Lower lobe of right lung (tissue), 2 donors: Measurements from ENCODE around the gene COL18A1. TPM values are rescaled to one million over a fixed set of nuclear protein-coding genes. Genes with fewer than 3 reads are reported as not detected.

Source experiments
- ATAC-seq, 2 donors: fragments of 200-7000 bp; cut with Tn5 transposase; one replicate each; pipeline ENCODE4 v1.9.1; 2020 to 2022; ENCODE audit warnings: mild to moderate bottlenecking in 2 of 2, moderate library complexity in 2 of 2
- DNase-seq: peaks from one replicate; pipeline ENCODE4 v3.0.0-alpha.2; 2020
- H3K27ac ChIP-seq: fragments of 200-600 bp; one replicate; pipeline ENCODE4 v1.8.0; 2022
- H3K27me3 ChIP-seq: fragments of 200-600 bp; one replicate; pipeline ENCODE4 v1.8.0; 2022; ENCODE audit warnings: low read depth
- H3K36me3 ChIP-seq: fragments of 200-600 bp; one replicate; pipeline ENCODE4 v1.8.0; 2022; ENCODE audit warnings: mild to moderate bottlenecking
- H3K4me1 ChIP-seq: fragments of 200-600 bp; one replicate; pipeline ENCODE4 v1.8.0; 2022
- H3K4me3 ChIP-seq: fragments of 200-600 bp; one replicate; pipeline ENCODE4 v1.8.0; 2022; ENCODE audit warnings: mild to moderate bottlenecking
- H3K9me3 ChIP-seq: fragments of 200-600 bp; one replicate; pipeline ENCODE4 v1.8.0; 2022
- CTCF ChIP-seq: fragments of 200-600 bp; IDR thresholded peaks from one replicate; pipeline ENCODE4 v1.8.0; 2022; ENCODE audit warnings: antibody characterized with exemption, mild to moderate bottlenecking
- intact Hi-C: fragments of 100-400 bp; cut with DNase I; formaldehyde crosslinking; loops from one replicate; pipeline ENCODE4 v1.11.0; 2022
- total RNA-seq: library from RNA; stranded (reverse); fragmentation: NEBNext Ultra II Directional; extraction: Animal tissue kit (Norgen Biotek cat#: 25700); gene quantifications from one replicate; pipeline ENCODE4 v1.2.1, GENCODE V29; 2021
- donor health status: DM: no; HTN: yes; CAD: no; lungs with severe emphysema.

Gene COL18A1
- total RNA-seq, 1 donor from 2014 or later, result 45.1 TPM

DNA sequence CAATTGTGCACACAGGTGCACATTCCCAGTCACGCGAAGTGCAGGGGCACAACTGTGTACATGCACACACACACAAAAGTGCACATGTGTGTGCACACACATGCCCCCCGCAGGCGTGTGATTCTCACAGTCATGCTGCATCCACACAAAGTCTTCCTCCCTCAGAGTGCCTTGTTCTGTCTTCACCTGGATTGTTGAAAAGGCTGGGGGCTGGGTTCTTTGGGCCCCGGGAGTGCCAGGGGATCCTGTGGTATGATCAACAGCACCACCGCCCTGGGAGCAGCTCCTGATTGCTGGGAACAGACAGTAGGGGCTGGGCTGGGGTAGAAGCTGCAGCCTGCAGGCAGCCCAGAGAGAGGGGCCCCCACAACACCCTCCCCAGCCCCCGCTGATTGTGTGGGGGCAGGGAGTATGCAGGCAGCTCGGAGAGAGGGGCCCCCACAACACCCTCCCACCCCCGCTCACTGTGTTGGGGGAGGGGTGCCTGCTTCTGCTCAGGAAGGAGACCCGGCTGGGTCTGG lies 3.4 kb downstream of the COL18A1 start:
- H3K4me1 ChIP-seq, result peaks cover 23% of the 10 kb centered on the region
- H3K27me3 ChIP-seq, result peaks cover 35% of the 10 kb centered on the region
- intact Hi-C loops, result no loop called here
- ATAC-seq, result no peak
- peak; percentile 39 for DNase-seq
- TF ChIP-seq CTCF, result no peak
- no peak overlapping the region for H3K4me3 ChIP-seq
- no peak overlapping the region for H3K27ac ChIP-seq
- no peaks in the 10 kb centered on the region for H3K36me3 ChIP-seq
- H3K9me3 ChIP-seq, result no peaks in the 10 kb centered on the region

DNA sequence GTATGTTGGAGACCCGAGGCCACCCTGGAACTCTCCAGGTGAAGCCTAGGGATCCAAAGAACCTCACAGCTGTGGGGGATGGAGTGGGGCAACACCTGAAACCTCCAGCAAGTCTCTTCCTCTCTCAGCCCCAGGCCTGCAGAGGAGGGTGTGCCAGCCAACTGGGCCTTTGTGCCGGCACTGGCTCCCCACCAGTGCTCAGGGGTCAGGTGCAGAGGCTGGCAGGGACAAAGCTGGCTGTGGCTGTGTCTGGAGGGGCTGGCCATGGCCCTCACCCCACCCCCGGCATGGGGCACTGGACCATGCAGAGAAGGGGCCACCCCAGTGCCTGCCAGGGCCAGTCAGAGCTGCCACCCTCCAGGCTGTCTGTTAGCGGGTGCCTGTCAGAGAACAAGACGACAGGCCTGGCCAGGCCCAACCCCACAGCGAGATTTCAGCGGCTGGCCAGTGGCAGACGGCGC lies 3.9 kb downstream of the COL18A1 start:
- Histone ChIP-seq H3K36me3 (no peaks in the 10 kb centered on the region), H3K4me3 (no peak overlapping the region), H3K27me3 (peaks cover 33% of the 10 kb centered on the region), H3K4me1 (peaks cover 23% of the 10 kb centered on the region), H3K9me3 (no peaks in the 10 kb centered on the region), H3K27ac (no peak overlapping the region)
- no peak for ATAC-seq
- TF ChIP-seq CTCF, result no peak
- peak; percentile 22 for DNase-seq
- intact Hi-C loops, result no loop called here

- H3K4me3 ChIP-seq, result no peak overlapping the region
- H3K27ac ChIP-seq, result no peak overlapping the region
- H3K9me3 ChIP-seq, result no peaks in the 10 kb centered on the region
- H3K4me1 ChIP-seq, result peaks cover 17% of the 10 kb centered on the region
- no peaks in the 10 kb centered on the region for H3K36me3 ChIP-seq
- DNase-seq, result no peak
- TF ChIP-seq CTCF, result no peak
- no peak for ATAC-seq
- intact Hi-C loops, result no loop called here
- peaks cover 25% of the 10 kb centered on the region for H3K27me3 ChIP-seq
Measured at GRCh38 chr21:45409466-45410150, 4.6 kb downstream of the COL18A1 start.

- Histone ChIP-seq H3K27me3 (peaks cover 25% of the 10 kb centered on the region), H3K4me1 (peaks cover 17% of the 10 kb centered on the region), H3K27ac (no peak overlapping the region), H3K4me3 (no peak overlapping the region), H3K9me3 (no peaks in the 10 kb centered on the region), H3K36me3 (no peaks in the 10 kb centered on the region)
- no peak for TF ChIP-seq CTCF
- intact Hi-C loops, result no loop called here
- DNase-seq (no peak), ATAC-seq (no peak)
Measured at GRCh38 chr21:45410151-45410864, 5.3 kb downstream of the COL18A1 start.

- Histone ChIP-seq H3K4me1 (peaks cover 12% of the 10 kb centered on the region), H3K27ac (no peak overlapping the region), H3K4me3 (no peak overlapping the region), H3K36me3 (no peaks in the 10 kb centered on the region), H3K9me3 (no peaks in the 10 kb centered on the region), H3K27me3 (peaks cover 19% of the 10 kb centered on the region)
- intact Hi-C loops, result no loop called here
- DNase-seq (no peak), ATAC-seq (peak in 1 of 2 donors; percentile 7)
- TF ChIP-seq CTCF, result no peak
Measured at GRCh38 chr21:45410865-45411809, 6.2 kb downstream of the COL18A1 start.
